NCI-H2081 (cell line): ENCODE data around the gene HTR3C.
"Not testable (repeated sequence)": the region's sequence is repeated elsewhere in the genome, so short reads cannot be mapped to it uniquely, and the experiment has no call there.

Source experiments
- DNase-seq, 2 experiments: peaks; one replicate each; lab custom pipeline; 2025; lab: John Stamatoyannopoulos, UW

The HTR3C gene

GRCh38 chr3:184030536-184030935 is 22.3 kb upstream of the HTR3C start:
- no peak for DNase-seq

GRCh38 chr3:184031187-184031792 is 21.6 kb upstream of the HTR3C start, which contains the start of gene HTR3D:
Gene HTR3D, plus strand, starts transcription at chr3:184031742. Its CDS starts 0 bp downstream, at chr3:184031742.
- no peak for DNase-seq

GRCh38 chr3:184037816-184038215 is 15.0 kb upstream of the HTR3C start:
- no peak for DNase-seq

GRCh38 chr3:184038307-184038706 is 14.5 kb upstream of the HTR3C start:
- DNase-seq, result not testable (repeated sequence)

GRCh38 chr3:184039414-184039813 is 13.4 kb upstream of the HTR3C start:
- peak in 1 of 2 experiments; percentile 43 for DNase-seq

GRCh38 chr3:184040010-184040409 is 12.8 kb upstream of the HTR3C start:
- peak; percentile 48 to 60 for DNase-seq

GRCh38 chr3:184042617-184043016 is 10.2 kb upstream of the HTR3C start:
- DNase-seq, result peak; percentile 94 to 99

- DNase-seq, result no peak
Measured at GRCh38 chr3:184045995-184046394, 6.9 kb upstream of the HTR3C start.

GRCh38 chr3:184050217-184050847 is 2.5 kb upstream of the HTR3C start:
- DNase-seq, result peak; percentile 90 to 98

- no peak for DNase-seq
Measured at GRCh38 chr3:184058029-184058428, 5.2 kb downstream of the HTR3C start.

GRCh38 chr3:184059424-184059823 is 6.6 kb downstream of the HTR3C start:
- no peak for DNase-seq

- DNase-seq, result no peak
Measured at GRCh38 chr3:184062637-184063036, 9.8 kb downstream of the HTR3C start.

GRCh38 chr3:184066211-184066610 is 13.4 kb downstream of the HTR3C start:
- DNase-seq, result no peak

GRCh38 chr3:184067573-184068055 is 14.8 kb downstream of the HTR3C start:
- no peak for DNase-seq

GRCh38 chr3:184068344-184068743 is 15.5 kb downstream of the HTR3C start:
- DNase-seq, result no peak

GRCh38 chr3:184071142-184071541 is 18.3 kb downstream of the HTR3C start:
- not testable (repeated sequence) for DNase-seq

- no peak for DNase-seq
Measured at GRCh38 chr3:184073621-184074020, 20.8 kb downstream of the HTR3C start.

GRCh38 chr3:184075901-184076300 is 23.1 kb downstream of the HTR3C start:
- no peak for DNase-seq

GRCh38 chr3:184077881-184078280 is 25.0 kb downstream of the HTR3C start:
- no peak for DNase-seq

- no peak for DNase-seq
Measured at GRCh38 chr3:184078851-184079250, 26.0 kb downstream of the HTR3C start.

GRCh38 chr3:184081116-184081830 is 28.4 kb downstream of the HTR3C start:
- no peak for DNase-seq

- no peak for DNase-seq
Measured at GRCh38 chr3:184082034-184082433, 29.2 kb downstream of the HTR3C start.

GRCh38 chr3:184082465-184082864 is 29.6 kb downstream of the HTR3C start:
- peak in 1 of 2 experiments; percentile 19 for DNase-seq
